ENCODE data around the gene WNT5A.

Gene WNT5A

DNA sequence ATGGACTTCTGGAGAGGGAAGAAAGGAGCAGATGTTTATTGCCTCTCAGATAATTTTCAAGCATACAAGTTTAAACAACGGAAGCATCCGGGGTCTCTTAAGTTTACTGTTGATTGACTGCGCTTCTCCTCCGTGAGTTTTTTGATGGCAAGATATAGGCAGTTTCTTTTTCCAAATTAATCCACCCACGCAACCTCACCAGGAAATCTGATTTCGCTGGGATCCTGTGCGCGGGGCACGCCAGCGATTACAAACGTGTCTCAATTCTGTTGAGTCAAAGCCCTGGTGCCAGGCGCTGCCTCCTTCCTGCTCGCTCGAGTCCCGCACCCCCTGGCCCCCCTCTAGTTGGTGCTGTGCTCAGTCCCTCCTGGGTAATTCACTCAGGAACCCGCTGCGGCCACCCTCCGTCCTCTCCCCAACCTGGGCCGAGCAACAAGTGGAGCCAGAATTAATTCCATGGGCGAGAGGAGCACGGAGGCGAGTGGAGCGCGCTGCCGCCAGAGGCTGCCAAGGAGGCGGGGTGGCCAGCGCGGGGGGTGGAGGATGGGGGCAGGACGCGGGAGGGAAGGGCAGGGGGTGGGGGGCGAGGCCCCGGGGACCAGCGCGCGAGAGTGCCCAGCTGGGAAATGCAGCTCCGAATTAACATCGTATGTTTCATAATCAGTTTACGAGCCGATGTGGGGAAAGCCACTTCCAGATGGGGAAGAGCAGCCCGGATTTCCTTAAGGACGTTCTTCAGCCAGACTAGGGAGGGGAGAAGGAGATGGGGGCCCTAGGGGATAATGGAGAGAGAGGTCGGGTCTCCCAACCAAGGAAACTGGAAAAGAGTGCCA lies 6.0 kb downstream of the WNT5A start:
- DNase-seq: no peak

- DNase-seq: no peak
These were observed 9.5 kb downstream of the WNT5A start for GRCh38 chr3:55477306-55478303.

DNA sequence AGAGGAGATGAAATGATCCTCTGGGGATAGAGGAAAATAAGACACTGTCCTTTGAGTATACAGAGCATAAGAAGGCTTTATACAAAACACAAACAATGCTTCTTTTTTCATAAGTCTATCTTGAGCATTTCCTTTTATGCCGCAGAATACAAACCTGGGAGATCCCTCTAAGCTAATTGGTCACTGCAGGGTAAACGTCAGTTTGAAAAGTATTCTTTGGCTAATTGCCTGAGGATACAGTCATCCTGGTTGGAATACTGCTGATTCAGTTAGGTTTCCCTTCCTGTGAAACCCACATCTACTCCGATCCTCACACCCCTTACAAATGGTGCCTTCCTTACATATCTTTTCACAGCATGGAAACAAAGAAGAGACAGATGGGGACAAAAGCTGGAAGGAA lies 10.6 kb downstream of the WNT5A start:
- DNase-seq: no peak

DNA sequence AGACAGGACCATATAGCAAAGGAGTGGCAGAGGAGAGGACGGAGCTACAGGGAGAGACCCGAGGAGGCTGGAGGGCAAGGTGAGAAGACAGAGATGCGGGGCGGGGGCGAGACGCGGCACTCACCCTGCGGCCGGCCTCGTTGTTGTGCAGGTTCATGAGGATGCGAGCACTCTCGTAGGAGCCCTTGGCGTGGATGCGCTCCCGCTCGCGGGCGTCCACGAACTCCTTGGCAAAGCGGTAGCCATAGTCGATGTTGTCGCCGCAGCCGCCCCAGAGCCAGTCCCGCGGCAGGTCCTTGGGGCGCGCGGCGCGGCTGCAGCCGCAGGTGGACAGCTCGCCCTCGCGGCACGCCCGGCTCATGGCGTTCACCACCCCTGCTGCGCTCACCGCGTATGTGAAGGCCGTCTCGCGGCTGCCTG lies 12.9 kb downstream of the WNT5A start:
- no peak for DNase-seq

DNA sequence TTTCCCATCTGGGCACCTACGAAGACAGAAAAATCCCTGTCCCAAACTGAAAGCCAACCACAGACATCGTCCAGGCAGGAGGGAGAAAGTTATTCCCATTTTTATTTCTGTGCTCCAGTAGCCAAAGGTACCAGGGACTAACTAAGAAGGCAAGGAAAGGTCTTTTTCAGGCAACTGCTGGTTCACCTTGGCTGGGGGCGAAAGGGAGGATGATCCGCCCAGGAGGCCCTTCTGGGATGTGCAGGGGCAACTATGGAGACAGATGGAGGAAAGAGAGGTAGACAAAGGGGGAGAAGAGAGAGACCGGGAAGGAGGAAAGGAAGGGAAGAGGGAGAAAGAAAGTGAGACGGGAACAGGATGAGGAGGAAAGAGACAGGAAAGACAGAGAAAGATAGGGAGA lies 13.3 kb downstream of the WNT5A start:
- no peak for DNase-seq

GRCh38 chr3:55471522-55472280 lies 15.4 kb downstream of the WNT5A start:
- DNase-seq: no peak

- DNase-seq: no peak
These were observed 16.0 kb downstream of the WNT5A start for GRCh38 chr3:55471084-55471483.

- no peak for DNase-seq
These were observed 17.1 kb downstream of the WNT5A start for GRCh38 chr3:55469957-55470526.

GRCh38 chr3:55468251-55468650 lies 18.9 kb downstream of the WNT5A start:
- no peak for DNase-seq

- DNase-seq: no peak
These were observed 20.0 kb downstream of the WNT5A start for GRCh38 chr3:55467099-55467498.

DNA sequence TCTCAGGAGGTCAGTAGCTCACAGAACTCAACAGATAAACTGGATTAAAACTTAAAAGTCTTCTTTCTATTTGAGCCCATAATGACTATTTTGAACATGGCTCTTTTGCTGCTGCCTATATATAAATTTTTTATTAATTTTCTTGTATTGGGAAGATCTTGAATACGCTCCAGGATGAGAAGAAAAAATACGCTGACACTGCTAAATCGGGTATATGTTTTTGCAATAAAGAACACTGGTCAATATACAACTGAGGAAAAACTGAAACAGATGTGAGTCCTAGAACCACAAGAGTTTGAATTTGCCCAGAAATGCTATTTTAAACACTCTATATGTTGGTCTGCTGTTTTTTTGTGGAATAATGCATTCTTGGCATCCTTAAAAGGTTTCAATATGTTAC lies 20.6 kb downstream of the WNT5A start:
- DNase-seq: no peak

DNA sequence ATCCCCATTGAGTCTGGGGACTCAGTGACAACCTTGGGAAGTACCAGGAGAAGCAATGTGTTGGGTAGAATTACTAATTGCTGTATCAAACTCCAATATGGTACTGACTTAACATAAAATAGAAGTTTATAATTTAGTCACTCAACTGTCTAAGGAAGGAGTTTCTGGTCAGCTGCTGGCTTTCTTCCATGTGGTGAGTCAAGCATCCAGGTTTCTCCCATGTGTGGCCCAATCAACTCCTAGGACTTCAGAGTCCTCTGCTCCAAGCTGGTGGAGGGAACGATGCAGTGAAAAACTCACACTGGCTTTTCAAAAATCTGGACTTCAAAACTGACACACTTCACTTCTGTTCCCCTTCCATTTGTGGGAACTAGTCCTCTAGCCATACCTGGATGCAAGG lies 25.2 kb downstream of the WNT5A start:
- no peak for DNase-seq

DNA sequence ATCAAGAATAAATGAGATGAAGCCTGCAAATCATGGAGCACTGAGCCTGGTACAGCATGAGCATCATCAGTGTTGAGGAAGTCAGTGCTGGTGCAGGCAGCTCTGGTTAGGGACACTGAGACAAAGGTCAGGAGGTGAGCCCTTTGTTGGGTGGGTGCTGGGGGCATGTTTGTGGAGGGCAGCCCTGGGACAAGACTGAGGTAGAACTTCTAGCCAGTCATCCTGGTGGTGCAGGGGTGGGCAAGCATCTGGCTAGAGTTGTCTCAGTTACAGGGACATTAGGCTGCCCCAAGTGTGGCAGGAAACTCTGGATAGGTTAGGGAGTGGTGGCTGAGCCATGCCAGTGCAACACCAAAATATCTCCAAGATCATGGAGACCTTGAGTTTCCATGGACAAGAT lies 27.3 kb downstream of the WNT5A start:
- no peak for DNase-seq

DNA sequence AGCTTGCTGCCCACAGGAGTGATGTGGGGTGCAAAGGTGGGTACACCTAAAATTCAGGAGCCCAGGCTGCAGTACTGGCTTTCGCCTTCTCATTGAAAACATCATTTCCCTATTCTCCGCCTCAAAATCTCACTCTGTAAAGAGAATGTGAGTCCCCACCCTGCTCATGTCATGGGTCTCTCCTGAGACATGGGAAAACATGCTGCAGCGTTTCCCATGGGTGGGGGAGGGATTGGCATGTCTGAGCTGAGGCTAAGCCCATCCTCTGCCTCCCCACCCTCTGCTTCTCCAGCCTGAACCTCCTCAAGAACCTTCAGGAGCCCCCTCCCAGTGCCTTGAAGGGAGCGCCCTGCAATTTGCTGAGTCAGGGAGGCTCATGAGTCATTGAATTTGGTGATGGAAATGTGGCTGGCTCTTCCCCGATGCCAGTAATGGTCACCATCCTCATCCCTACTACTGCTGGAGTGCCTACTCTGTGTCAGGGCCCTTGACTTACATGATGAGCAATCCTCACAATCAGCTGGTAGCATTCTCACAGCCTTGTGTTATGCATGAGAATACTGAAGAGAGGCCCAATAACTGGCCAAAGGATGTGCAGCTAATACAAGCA lies 28.8 kb downstream of the WNT5A start:
- no peak for DNase-seq

DNA sequence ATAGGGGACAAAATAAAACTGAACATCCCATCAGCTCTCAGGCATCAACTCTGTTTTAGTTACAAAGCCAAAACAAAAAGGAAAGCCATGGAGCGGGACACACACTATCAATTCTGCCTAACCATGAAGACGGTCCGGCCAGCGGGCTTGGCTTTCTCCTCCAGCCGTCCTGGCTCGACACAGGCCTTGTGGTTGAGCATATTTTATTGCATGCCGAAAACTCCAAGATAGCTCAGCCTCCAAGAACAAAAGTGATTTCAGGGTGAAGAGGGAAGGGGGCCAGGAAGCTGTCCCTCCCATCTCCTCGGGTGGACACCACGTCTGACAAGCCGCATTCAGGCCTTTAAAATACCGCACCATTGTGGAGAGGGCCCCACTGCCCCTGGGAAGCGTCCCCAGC lies 31.2 kb downstream of the WNT5A start:
- no peak for DNase-seq

DNA sequence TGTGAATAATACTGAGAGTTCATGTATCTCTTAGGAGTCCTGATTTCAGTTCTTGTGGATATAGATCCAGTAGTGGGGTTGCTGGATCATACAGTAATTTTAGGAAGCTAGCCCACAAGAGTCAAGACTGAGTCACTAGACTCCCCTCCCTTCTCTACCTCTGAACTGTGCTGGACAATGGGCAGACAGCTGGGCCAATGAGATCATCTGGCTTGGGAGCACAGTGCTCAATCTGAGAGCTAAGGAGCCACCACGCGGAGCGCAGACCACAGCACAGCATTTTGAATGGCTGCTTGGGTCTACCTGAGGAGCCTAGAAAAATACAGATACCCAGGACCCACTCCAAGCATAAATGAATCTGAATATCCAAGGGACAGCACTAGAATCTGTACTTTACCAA lies 32.5 kb downstream of the WNT5A start:
- DNase-seq: no peak

DNA sequence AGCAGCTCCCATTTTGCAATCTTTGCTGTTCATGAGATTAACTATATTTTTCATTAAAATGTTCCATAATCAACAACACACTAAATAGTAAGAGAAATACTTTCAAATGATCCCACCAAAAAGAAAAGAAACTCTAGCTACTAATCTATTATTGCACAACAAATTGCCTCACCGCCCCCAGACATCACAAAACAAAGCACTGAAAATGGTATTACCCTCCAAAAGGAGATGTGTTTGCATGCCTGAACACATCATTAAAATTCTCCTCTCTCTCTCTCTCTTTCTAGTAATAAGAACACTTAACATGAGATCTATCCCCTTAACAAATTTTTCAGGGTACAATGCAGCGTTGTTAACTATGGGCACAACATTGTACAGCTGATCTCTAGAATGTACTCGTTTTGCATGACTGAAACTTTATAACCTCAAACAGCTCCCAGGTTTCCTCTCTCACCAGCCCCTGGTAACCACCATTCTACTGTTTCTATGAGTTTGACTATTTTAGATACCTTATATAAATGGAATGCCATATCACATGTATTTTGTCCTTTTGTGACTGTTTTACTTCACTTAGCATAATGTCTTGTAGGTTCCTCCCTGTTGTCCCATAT lies 33.1 kb downstream of the WNT5A start:
- no peak for DNase-seq

GRCh38 chr3:55452886-55453285 lies 34.2 kb downstream of the WNT5A start:
- DNase-seq: no peak

- DNase-seq: no peak
These were observed 37.6 kb downstream of the WNT5A start for GRCh38 chr3:55449527-55449926.

DNA sequence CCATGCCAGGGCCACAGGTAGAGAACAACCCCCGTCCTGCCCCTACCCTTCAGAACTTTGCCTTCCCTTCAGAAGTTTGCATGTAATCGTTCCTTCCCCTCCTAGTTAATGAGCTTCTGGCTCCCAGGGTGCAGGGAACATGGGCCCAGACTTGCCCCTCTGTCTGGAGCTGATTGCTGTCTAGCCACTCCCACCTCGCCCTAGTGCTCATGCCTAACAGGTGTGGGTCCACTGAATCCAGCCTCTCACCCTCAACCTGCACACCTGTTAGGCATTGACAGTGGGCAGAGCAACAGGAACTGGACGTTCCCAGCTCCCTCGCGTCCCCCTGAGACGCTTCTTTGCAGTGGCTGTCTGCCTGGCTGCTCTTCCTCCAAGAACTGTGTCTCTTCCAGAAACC lies 40.3 kb downstream of the WNT5A start:
- no peak for DNase-seq

DNA sequence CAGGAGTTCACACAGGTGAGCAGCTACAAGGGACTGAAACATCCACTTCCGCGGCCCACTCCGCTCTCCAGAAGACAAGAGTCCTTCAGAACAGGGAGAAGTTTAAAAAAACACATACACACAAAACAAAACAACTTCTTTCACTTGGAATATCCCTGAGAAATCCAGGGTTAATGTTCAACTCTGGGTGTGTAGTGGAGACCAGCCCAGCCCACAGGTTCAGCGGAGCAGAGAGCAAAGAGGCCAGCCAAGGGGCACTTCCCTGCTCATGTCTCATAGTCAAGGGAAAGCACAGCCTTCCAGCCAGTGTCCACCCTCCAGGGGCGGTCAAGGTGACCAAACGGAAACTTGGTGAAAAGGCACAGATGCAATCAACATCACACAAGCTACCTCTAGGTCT lies 41.6 kb downstream of the WNT5A start:
- no peak for DNase-seq

DNA sequence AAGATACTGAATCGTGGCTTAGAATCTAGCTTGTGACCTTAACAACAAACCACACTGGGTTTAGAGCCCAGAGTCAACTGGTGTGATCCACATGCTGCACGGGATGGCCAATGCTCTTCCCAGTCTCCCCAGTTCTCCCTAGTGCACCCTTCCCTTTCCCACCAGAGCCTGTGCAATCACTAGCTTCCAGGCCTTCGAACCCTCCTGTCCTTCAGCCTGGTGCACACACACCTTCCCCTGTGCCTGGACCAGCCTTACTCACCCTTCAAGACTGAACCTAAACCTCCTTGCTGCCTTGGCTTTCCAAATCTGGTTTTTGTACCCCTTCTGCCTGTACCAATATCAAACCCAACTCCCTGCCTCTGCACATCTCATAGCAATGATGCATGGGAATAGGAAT lies 43.8 kb downstream of the WNT5A start:
- no peak for DNase-seq
